ENCODE measurements around the gene ZNRF4. TPM values are rescaled to one million over a fixed set of nuclear protein-coding genes. Genes with fewer than 3 reads are reported as not detected.

ZNRF4 gene
- total and polyA plus RNA-seq, 2 of the 8 experiments (the other 6 are each of a cell fraction or from before 2014, with no cell fraction given), result not detected

GRCh38 chr19:5477451-5478215 lies 22.4 kb downstream of the ZNRF4 start (continued):
- TF ChIP-seq HDAC6 (IDR thresholded peaks at IDR 0.05; ENCODE audit: low read depth, low read length), result no peak
